ENCODE data around the gene CD320. TPM values are rescaled to one million over a fixed set of nuclear protein-coding genes. Genes with fewer than 3 reads are reported as not detected.
"Not testable (repeated sequence)": the region's sequence is repeated elsewhere in the genome, so short reads cannot be mapped to it uniquely, and the experiment has no call there.

Gene CD320
- polyA plus RNA-seq (2012; ENCODE audit: insufficient read depth, insufficient read length): 63.5 TPM

DNA sequence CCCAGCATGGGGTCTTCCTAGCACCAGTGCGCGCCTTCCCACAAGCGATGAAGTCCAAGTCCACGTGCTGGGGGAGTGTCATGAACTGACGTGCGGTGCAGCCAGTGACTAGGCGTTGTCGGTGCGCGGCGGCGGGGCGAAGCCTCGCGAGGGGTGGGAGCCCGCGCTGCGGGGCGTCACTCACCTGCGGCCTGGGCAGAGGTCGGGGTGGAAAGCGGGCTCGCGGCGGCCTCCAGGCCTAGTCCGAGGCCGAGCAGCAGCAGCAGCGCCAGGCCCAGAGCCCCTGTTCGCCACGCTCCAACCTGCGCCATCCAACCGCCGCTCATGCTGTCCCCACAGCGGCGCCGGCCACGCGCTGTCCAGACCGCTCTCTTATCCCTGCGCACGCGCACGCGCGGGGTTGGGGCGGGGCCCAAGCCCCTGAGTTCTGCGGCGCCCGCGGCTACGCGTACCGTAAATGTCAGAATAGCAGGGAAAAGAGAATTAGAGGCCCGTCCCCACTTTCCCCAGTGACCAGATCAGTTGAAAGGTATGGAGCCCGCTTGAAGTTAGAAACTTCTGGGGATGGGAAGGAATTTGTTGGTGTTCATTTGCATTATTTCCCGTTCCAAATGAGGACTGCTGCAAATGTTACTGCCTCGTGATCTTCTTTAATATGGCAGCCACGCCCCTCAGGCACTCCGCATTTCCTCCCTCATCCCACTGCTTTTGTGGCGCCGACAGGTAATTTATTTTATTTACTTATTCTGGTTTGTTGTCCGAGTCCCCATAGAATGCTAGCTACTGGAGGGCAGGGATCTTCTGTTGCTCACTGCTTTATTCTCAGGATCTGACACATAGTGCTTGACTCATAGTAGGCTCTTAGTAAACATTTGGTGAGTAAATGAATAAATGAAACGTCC lies at the start of gene CD320:
TSS of gene CD320 (minus strand) at position 394 of the 902 bp plus-strand sequence. CDS start at position 326, 68 bp downstream.
- DNase-seq (ENCODE audit: low read depth, low spot score): peak; percentile 88

DNA sequence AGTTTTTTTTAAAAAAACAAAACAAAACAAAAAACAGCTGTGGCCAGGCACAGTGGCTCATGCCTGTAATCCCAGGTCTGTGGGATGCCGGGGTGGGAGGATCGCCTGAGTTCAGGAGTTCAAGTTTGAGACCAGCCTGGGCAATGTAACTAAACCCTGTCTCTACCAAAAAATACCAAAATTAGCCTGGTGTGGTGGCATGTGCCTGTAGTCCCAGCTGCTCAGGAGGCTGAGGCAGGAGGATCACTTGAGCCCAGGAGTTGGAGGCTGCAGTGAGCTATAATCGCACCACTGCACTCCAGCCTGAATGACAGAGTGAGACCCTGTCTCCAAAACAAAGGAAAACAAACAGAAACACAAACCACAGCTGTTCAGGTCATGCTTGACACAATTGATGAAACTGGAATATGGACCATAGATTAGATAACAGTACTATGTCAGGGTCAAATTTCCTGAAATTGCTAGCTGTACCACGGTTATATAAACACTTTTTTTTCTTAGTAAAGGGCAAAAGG lies 48.9 kb upstream of the CD320 start:
- DNase-seq (ENCODE audit: low read depth, low spot score): no peak

More for the DNA sequence above, at the start of gene CD320:
- H3K4me3 ChIP-seq (ENCODE audit: low read length): peak within 1 kb of the TSS; percentile 67

DNA sequence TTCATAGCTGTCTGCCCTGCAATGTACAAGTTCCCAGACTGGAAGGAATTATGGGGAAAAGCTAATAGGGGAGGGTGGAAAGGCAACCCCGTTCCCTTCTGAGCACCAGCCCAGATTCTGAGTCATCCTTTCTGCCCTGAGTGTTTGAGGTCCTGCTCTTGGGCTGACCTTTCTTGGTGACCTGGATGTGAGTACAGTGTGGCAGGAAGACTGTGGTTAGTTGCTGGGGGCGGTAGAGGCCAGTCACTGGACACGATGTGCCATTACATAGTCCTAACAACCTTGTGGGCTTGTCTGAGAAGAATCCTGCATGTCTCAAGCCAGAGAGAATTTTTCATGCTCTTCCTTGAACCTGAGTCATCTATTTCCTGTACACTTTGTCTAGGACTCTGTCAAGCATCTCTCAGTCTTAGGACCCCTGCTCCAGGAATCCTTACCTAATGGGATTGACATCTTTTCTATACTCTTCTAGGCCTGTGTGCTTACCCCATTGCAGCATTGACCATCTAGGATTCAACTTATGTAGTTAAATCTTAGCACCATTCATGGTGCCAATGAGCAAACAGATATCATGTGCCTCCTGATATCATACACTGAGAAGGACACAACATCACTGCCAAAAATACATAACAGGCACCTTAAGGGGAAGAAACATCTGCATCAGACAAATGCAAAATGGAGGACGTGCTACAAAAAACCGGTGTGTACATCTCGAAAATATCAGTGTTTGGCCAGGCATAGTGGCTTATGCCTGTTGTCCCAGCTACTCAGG lies 47.7 kb upstream of the CD320 start:
- DNase-seq (ENCODE audit: low read depth, low spot score): no peak
- H3K4me3 ChIP-seq (ENCODE audit: low read length): no peak overlapping the region

More for the DNA sequence above, 48.9 kb upstream of the CD320 start:
- no peak overlapping the region for H3K4me3 ChIP-seq (ENCODE audit: low read length)

DNA sequence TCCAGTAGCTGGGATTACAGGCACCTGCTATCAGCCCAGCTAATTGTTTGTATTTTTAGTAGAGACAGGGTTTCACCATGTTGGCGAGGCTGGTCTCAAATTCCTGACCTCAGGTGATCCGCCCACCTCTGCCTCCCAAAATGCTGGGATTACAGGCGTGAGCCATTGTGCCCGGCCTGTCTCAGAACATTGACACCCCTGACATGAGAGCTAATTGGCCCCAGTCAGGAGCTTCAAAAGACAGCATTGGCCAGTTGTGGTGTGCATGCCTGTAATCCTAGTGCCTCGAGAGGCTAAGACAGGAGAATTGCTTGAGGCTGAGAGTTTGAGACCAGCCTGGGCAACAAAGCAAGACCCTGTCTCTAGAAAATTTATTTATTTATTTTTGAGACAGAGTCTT lies 44.7 kb upstream of the CD320 start:
- not testable (repeated sequence) for H3K4me3 ChIP-seq (ENCODE audit: low read length); DNase-seq (ENCODE audit: low read depth, low spot score)

DNA sequence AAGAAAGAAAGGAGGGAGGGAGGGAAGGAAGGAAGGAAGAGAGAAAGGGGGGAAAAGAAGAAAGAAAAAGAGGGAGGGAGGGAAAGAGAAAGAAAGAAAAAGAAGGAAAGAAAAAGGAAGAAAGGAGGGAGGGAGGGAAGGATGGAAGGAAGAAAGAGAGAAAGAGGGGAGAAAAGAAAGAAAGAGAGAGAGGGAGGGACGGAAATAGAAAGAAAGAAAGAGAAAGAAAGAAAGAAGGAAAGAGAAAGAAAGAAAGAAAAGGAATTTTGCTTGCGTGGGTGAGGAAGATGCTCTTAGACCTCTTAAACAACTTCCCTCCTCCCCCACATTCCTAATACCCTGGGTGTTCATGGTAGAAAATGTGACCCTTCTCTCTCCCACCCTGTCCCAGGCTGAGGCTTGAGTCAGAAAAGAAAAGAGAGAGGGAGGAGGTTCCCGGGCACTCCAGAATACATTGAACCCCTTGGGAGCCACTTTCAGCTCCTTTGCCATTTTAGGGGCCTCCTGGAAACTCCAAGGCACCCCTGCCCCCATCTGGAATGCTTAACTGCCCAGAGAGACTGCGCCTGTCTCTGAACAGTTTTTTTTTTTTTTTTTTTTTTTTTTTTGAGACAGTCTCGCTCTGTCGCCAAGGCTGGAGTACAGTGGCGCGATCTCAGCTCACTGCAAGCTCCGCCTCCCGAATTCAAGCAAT lies 44.1 kb upstream of the CD320 start:
- H3K4me3 ChIP-seq (ENCODE audit: low read length): peak overlapping the region; percentile 22; the same call in 1 of the 2 replicates
- DNase-seq (ENCODE audit: low read depth, low spot score): no peak

DNA sequence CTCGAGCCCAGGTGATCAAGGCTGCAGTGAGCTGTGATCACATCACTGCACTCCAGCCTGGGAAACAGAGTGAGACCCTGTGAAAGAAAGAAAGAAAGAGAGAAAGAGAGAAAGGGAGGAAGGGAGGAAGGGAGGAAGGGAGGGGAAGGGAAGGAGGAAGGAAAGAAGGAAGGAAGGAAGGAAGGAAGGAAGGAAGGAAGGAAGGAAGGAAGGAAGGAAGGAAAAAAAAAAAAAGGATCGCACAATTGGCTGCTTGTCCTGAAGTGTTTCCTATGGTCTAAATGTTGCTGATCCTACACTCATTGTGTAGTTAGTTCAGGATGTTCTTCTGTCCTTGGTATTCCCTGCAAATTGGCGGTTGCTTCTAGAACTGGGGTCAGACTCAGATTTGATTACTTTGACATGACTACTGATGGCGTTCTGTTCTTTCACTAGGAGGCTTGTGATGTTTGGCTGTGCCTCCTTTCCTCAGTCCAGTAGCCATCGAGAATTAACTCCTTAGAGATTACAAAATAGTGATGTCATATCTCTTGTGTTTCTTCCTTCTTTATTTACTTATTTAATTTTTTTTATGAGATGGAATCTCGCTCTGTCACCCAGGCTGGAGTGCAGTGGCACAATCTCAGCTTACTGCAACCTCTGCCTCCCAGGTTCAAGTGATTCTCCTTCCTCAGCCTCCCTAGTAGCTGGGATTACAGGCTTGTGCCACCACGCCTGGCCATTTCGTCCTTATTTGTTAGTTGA lies 41.6 kb upstream of the CD320 start:
- H3K4me3 ChIP-seq (ENCODE audit: low read length); DNase-seq (ENCODE audit: low read depth, low spot score): not testable (repeated sequence)

DNA sequence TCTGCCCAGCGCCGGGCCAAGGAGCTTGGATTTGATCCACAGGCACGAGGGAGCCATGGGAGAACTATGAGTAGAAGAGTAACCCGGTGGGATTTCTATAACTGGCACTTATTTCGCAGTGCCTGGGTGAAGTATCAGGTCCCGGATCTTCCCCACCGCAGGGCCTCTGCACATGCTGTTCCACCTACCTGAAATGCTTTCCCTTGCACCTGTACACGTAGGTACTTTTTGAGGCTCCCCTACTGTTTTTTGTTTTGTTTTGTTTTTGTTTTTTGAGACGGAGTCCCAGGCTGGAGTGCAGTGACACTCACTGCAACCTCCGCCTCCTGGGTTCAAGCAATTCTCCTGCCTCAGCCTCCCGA lies 35.3 kb upstream of the CD320 start:
- no peak for DNase-seq (ENCODE audit: low read depth, low spot score)
- peak overlapping the region; percentile 53 for H3K4me3 ChIP-seq (ENCODE audit: low read length)

DNA sequence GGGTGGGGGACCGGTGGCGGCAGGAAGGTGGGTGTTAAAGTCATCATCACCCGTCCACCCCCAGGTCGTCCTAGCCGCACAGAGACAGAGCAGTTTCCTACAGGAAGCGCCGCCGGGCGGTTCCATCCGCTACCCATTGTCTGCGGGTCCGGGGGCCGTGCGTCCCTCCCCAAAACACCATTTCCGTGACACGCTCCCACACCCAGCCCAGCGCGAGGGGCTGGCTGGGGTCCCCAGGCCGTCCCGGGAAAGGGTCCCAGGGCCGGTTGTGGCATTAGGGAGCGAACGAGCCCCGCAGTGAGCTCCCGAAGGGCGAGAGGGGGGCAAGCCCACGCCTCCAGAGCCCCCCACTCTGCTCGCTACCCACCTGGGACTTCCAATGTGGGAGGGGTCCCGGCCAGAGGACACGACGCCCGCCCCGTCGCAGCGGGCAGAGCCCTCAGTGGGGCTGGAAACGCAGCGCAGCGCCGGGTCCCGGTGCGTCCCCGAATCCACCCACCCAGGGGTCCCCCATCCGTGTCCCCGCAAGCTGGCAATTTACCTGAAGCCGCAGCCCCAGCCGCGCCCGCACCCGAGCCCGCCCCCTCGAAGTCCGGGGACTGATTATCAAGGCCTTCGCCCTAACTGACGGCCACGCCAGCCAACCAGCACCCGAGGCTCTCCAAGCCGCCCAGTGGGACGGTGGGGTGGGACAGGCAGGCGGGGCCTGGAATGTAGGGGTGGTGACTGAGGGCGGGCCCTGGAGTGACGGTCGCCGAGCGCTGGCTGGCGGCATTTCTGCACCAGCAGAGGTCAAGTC lies 34.7 kb upstream of the CD320 start, which contains the start of gene KANK3:
TSS of gene KANK3 (minus strand) at position 579 of the 799 bp plus-strand sequence. CDS start 5,434 bp downstream, outside the sequence.
- peak; percentile 94 for DNase-seq (ENCODE audit: low read depth, low spot score)
- peak within 1 kb of the TSS; percentile 53 for H3K4me3 ChIP-seq (ENCODE audit: low read length)

DNA sequence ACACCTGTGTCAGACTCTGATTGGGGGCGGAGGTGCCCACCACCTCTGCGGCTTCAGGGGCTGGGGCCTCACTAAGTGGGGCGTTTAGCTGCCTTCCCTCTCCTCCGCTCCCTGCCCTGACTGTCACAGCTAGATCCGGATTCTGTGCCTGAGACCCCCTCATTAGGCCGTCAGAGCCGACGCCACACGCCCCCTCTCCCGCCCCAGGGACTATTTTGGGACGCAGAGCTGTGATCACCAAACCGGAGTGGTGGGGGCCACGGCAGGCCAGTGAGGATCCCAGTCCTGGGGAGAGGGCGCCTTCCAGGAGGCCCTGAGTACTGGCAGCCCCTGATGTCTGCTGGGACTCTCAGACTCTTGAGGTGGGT lies 34.1 kb upstream of the CD320 start:
- DNase-seq (ENCODE audit: low read depth, low spot score): no peak
- H3K4me3 ChIP-seq (ENCODE audit: low read length): no peak overlapping the region

DNA sequence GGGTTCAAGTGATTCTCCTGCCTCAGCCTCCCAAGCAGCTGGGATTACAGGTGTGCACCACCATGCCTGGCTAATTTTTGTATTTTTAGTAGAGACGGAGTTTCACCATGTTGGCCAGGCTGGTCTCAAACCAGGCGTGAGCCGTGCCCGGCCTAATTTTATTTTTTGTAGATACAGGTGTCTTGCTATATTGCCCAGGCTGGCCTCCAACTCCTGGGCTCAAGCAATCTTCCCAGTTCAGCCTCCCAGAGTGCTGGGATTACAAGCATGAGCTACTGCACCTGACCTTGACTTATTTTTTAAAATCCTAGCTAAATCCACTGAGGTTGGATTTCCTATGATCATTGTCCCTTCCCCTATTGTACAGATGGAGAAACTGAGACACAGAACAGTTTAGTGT lies 33.3 kb upstream of the CD320 start:
- H3K4me3 ChIP-seq (ENCODE audit: low read length); DNase-seq (ENCODE audit: low read depth, low spot score): not testable (repeated sequence)

DNA sequence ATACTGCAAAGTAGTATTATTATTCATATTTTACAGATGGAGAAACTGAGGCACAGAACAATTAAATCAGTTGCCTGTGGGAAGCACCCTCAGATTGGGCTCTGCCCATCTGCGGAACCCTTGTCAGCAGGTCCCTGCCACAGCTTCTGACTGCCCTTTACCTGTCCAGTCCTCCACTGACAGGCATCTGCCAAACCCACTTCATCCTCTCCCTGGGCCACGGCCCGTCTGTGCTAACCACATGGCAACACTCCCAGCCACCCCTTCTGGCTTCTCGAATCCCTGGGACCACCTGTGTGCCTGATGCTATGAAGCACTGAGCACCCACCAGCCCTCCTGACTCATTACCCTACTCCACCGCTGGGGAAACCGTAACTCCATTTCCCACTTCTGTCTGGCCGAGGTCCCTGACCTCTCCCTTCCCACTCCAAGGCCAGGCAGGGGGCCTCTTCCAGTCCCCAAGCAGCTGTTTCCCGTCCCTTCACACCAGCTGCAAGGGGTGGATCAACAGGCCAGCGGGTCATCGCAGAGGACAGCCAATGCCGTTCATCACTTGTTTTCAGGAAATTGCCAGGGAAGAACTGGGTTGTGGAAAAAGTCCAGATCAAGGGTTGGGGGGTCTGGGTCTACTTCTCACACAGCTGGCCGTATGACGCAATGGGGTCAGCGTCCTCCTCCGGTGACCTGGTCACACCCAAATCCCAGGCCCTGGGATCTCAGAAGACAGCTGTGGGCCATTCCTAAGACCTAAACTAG lies 32.4 kb upstream of the CD320 start:
- no peak overlapping the region for H3K4me3 ChIP-seq (ENCODE audit: low read length)
- no peak for DNase-seq (ENCODE audit: low read depth, low spot score)

DNA sequence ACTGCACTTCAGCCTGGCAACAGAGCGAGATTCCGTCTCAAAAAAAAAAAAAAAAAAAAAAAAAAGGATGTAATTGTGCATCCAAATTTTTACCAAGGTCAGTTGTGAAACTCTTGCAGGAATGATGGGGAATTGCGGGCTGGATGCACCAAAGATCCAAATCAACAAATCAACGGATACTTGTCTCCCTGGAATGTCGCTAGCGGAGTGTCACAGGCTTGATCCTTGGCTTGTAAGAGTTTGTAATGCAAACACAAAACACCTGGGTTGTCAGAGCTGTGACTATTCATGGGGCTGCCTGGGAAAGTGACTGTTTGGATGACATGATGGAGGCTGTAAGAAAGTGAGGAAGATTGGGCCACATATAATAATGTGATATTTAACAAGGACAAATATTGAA lies 30.7 kb upstream of the CD320 start:
- DNase-seq (ENCODE audit: low read depth, low spot score): no peak
- H3K4me3 ChIP-seq (ENCODE audit: low read length): no peak overlapping the region

DNA sequence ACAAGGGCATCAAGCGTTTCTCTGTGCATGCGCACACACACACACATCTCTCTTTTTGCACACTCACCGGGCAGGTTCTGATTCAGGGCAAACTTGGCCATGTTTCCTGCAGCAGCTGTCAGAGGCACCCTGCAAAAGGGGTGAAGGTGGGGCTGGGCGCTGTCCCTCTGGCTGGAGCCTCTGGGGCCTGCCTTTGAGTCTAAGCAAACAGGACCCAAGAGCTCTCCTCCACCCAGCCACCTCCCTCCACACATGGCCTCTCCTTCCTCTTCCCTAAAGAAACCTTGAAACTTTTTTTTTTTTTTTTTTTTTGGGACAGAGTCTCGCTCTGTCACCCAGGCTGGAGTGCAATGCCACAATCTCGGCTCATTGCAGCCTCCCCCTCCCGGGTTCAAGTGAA lies 29.6 kb upstream of the CD320 start:
- H3K4me3 ChIP-seq (ENCODE audit: low read length): no peak overlapping the region
- no peak for DNase-seq (ENCODE audit: low read depth, low spot score)

DNA sequence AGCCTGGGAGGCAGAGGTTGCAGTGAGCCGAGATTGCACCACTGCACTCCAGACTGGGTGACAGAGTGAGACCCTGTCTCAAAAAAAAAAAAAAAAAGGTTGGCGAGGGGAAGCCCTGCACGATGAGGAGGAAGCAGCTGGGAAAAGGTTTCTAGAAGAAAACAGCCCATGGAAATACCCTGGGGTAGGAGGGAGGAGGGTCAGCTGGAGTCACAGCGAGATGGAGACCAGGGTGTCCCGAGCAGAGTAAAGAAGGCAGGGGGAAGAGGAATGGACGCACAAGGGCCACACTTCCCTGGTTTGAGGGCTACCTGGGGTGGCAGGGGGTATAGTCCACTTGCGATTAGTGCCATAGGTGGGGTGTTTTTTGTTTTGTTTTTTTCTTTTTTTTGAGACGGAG lies 28.5 kb upstream of the CD320 start:
- no peak overlapping the region for H3K4me3 ChIP-seq (ENCODE audit: low read length)
- no peak for DNase-seq (ENCODE audit: low read depth, low spot score)

DNA sequence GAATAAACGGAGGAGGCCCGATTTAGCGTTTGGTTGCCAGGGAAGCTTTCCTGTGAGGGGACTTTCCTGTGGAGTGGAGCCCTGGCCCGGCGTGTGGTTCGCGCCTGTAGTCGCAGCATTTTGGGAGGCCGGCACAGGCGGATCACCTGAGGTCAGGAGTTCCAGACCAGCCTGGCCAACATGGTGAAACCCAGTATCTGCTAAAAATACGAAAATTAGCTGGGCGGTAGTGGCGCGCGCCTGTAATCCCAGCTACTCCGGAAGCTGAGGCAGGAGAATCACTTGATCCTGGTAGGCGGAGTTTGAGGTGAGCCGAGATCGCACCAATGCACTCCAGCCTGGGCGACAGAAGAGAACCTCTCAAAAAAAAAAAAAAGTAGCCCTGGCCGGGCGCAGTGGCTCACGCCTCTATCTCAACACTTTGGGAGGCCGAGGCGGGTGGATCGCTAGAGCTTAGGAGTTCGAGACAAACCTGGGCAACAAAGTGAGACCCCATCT lies 28.0 kb upstream of the CD320 start:
- DNase-seq (ENCODE audit: low read depth, low spot score): no peak
- H3K4me3 ChIP-seq (ENCODE audit: low read length): peak overlapping the region; percentile 1; the same call in 1 of the 2 replicates

DNA sequence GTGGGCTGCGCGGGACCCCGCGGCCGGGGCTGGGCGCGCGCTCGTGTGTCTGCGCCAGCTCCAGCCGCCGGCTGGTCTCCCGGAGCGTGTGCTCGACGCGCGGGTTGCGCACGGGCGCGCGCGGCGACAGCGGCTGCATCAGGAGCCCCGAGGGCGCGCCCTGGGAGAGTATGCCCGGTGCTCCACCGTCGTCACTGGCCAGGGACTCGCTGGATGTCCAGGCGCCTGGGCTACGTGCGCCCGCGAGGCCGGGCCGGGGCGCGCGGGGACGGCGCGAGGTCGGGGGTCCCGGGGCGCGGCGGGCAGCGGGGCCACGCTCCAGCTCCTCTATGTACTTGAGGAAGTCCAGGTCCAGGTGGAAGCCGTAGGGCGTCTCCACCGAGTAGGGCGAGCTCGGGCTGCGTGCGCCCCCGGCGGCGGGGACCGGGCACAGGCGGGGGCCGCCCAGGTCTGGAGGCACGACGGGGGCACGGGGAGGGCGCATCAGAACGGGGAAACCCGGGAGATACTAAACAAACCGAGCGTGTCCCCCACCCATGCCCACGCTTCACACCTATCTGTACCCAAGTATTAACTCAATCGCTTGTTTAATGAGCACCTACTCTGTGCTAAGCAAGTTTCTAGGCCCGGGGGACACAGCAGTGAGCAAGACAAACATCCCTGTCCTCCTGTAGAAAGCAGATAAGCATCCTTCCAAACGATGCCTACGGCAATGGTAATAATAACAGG lies 27.3 kb upstream of the CD320 start:
- H3K4me3 ChIP-seq (ENCODE audit: low read length): no peak overlapping the region; the same call in 1 of the 2 replicates
- DNase-seq (ENCODE audit: low read depth, low spot score): no peak
